ENCODE data around the gene PCDHGC4. TPM values are rescaled to one million over a fixed set of nuclear protein-coding genes. Genes with fewer than 3 reads are reported as not detected.

The PCDHGC4 gene
- total RNA-seq, 1 donor from 2014 or later = 1.2 TPM

GRCh38 chr5:141512911-141513626 is 28.2 kb downstream of the PCDHGC4 start:
- DNase-seq = peak; percentile 49

- peak; percentile 69 for DNase-seq
Measured at GRCh38 chr5:141513627-141514329, 28.9 kb downstream of the PCDHGC4 start.

GRCh38 chr5:141514330-141515133 is 29.7 kb downstream of the PCDHGC4 start:
- DNase-seq = no peak

GRCh38 chr5:141515141-141515540 is 30.3 kb downstream of the PCDHGC4 start:
- DNase-seq = no peak

GRCh38 chr5:141515946-141516671 is 31.3 kb downstream of the PCDHGC4 start:
- DNase-seq = no peak

GRCh38 chr5:141516672-141517025 is 31.8 kb downstream of the PCDHGC4 start:
- DNase-seq = no peak

GRCh38 chr5:141517312-141517711 is 32.5 kb downstream of the PCDHGC4 start:
- no peak for DNase-seq

GRCh38 chr5:141517880-141518617 is 33.2 kb downstream of the PCDHGC4 start:
- no peak for DNase-seq

GRCh38 chr5:141518618-141519015 is 33.8 kb downstream of the PCDHGC4 start:
- DNase-seq = no peak

- no peak for DNase-seq
Measured at GRCh38 chr5:141519605-141520565, 35.1 kb downstream of the PCDHGC4 start.

- peak; percentile 97 for DNase-seq
Measured at GRCh38 chr5:141521244-141521781, 36.5 kb downstream of the PCDHGC4 start.

- DNase-seq = peak; percentile 78
Measured at GRCh38 chr5:141522301-141522700, 37.5 kb downstream of the PCDHGC4 start.

GRCh38 chr5:141523991-141524390 is 39.2 kb downstream of the PCDHGC4 start:
- DNase-seq = no peak

- peak; percentile 96 for DNase-seq
Measured at GRCh38 chr5:141524604-141525597, 40.1 kb downstream of the PCDHGC4 start.

GRCh38 chr5:141525653-141526052 is 40.8 kb downstream of the PCDHGC4 start:
- no peak for DNase-seq

GRCh38 chr5:141527426-141527825 is 42.6 kb downstream of the PCDHGC4 start:
- DNase-seq = no peak

- DNase-seq = no peak
Measured at GRCh38 chr5:141528291-141528984, 43.6 kb downstream of the PCDHGC4 start.

GRCh38 chr5:141529002-141529401 is 44.2 kb downstream of the PCDHGC4 start:
- DNase-seq = no peak

- DNase-seq = no peak
Measured at GRCh38 chr5:141529873-141530272, 45.0 kb downstream of the PCDHGC4 start.

All from dermis blood vessel endothelial cell (primary cell).